RWPE1 (cell line): ENCODE data around the gene COPG1.
A peak's percentile ranks its signal among the peaks of the same experiment; 100 is the strongest.

Source experiments
- CTCF ChIA-PET: fragments of 350-600 bp; sonication (Branson Sonifier 250); formaldehyde crosslinking; extraction: SDS; loops from one replicate; lab custom pipeline; 2021; lab: Yijun Ruan, JAX
- POLR2A ChIA-PET: fragments of 400-600 bp; formaldehyde crosslinking; extraction: SDS; loops from one replicate; lab custom pipeline; 2020; ENCODE audit warnings: antibody characterized with exemption; ENCODE audit not compliant: low non-redundant PET; lab: Yijun Ruan, JAX
- DNase-seq: peaks from one replicate; pipeline ENCODE4 v3.0.0; 2012; ENCODE audit warnings: low spot score
- H3K27ac ChIP-seq: fragments of 450-650 bp; 2 replicates; pipeline ENCODE4 v1.5.1; 2017
- TF ChIP-seq, protein P1 (sequence below): fragments of 450-650 bp; conservative IDR thresholded peaks from 2 replicates; pipeline ENCODE4 v1.5.1; 2017; ENCODE audit warnings: low read depth, mild to moderate bottlenecking

The COPG1 gene

DNA sequence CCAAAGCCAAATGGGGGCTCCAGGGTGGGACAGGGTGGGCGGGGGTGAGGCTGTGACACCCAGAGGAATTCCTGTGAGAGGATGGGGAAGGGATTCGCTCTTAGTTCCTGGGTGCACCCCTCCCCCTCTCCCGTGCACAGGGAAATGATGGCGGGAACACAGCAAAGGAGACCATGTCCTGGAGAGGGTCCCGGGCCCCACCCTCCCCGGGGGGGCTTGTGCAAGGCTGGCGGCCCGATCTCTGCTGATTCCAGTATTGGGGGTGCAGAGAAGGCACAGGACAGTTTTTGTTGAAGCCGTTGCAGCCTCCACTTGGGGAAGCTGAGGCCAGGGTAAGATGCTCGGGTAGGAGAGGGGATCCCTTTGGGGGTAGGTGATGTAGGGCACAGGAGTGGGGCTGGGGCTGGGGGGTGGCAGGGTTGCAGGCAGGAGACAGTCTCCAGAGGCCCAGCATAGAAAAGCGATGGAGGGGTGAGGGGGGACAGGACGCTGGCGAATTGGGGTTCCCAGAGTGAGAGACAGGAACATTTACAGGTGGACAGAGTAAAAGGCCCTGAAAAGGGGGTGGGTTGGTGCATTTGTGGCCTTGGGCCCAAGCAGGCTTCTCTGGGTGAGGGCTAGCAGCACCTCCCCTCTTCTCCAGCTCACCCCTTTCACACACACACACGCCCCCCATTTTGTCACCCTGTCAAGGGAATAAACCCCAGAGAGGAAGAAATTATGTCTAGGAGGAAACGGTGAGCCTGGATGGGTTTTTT is 67.8 kb downstream of the COPG1 start:
- TF ChIP-seq, protein P1, sequence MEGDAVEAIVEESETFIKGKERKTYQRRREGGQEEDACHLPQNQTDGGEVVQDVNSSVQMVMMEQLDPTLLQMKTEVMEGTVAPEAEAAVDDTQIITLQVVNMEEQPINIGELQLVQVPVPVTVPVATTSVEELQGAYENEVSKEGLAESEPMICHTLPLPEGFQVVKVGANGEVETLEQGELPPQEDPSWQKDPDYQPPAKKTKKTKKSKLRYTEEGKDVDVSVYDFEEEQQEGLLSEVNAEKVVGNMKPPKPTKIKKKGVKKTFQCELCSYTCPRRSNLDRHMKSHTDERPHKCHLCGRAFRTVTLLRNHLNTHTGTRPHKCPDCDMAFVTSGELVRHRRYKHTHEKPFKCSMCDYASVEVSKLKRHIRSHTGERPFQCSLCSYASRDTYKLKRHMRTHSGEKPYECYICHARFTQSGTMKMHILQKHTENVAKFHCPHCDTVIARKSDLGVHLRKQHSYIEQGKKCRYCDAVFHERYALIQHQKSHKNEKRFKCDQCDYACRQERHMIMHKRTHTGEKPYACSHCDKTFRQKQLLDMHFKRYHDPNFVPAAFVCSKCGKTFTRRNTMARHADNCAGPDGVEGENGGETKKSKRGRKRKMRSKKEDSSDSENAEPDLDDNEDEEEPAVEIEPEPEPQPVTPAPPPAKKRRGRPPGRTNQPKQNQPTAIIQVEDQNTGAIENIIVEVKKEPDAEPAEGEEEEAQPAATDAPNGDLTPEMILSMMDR: no peak
- H3K27ac ChIP-seq: peak overlapping the region; percentile 89

DNA sequence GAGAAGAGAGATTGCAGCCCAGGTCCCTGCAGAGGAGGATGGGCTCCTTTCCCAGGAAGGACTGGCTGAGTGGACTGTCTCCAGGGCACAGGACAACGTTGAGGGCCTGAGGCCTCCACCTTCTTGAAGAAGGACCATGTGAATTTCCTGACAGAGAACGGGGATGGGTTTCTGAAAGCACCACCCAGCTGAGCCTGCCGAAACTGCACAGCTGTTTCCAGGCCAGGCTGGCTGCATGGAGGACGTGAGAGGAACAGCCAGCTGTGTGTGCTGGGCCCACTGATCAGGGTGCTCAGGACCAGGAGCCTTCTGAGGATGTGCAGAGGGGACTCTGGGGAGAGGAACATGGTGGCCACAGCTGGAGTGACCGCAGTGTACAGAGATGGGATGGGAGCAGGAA is 68.4 kb downstream of the COPG1 start:
- no peak overlapping the region for H3K27ac ChIP-seq
- CTCF ChIA-PET: interaction anchor here (1.0 kb wide), 1 partner anchor 11 kb away, joined by 3 read pairs; no protein-coding TSS in a partner anchor
- TF ChIP-seq, protein P1: no peak
- POLR2A ChIA-PET: no interaction called here
- no peak for DNase-seq

More for the DNA sequence above, 67.8 kb downstream of the COPG1 start:
- CTCF ChIA-PET: interaction anchor here (0.5 to 1.9 kb wide), 9 partner anchors 10 to 392 kb away, joined by 3 to 5 read pairs (median 3); no protein-coding TSS in a partner anchor
- POLR2A ChIA-PET: interaction anchor here (0.9 to 1.0 kb wide), 2 partner anchors 34 to 68 kb away, joined by 3 to 6 read pairs; partner anchors contain the start of gene COPG1
- DNase-seq: no peak

DNA sequence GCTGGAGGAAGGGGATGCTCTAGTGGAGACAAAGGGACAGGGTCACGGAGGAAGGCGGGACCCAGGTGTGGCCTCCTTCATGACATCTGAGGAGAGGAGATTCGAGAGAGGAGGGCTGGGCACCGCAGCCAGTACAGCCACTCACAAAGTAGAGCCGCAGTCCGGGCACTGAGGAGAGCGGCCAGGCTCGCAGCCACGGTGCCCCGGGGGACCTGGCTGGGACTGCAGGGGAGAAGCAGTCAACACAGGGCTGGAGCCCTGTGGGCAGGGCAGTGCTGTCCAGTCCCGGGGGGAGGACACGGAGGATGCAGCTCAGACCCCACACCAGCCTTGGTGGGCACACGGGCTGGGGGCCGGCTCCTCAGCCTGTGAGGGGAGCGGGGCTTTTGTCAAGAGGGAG is 69.5 kb downstream of the COPG1 start:
- ChIA-PET POLR2A (no interaction called here), CTCF (interaction anchor here (0.5 to 1.0 kb wide), 3 partner anchors 10 to 593 kb away, joined by 3 to 7 read pairs (median 5); no protein-coding TSS in a partner anchor)
- no peak for DNase-seq
- H3K27ac ChIP-seq: no peak overlapping the region
- TF ChIP-seq, protein P1: no peak

DNA sequence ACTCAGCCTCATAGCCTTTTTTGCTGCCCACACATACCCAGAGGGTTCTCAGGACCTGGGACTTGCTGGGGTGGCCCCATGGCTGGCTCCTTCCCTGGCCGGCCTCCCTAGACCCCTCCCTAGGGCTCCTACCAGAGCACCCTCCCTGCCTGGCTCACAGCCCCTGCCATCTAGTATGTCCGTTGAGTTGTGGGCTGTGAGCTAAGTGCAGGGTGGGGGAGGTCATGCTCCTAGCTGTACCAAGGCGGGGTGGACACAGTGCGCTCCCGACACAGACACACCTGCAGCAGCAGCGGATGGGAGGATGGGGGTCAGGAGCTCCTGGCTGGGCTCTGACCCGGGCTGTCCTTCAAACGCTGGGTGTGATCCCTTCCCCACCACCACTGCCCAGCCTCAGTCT is 70.9 kb downstream of the COPG1 start:
- ChIA-PET CTCF (interaction anchor here (0.9 kb wide), 1 partner anchor 10 kb away, joined by 3 read pairs; no protein-coding TSS in a partner anchor), POLR2A (no interaction called here)
- H3K27ac ChIP-seq: peak overlapping the region; percentile 6; the same call in 1 of the 2 replicates
- TF ChIP-seq, protein P1: no peak
- no peak for DNase-seq

DNA sequence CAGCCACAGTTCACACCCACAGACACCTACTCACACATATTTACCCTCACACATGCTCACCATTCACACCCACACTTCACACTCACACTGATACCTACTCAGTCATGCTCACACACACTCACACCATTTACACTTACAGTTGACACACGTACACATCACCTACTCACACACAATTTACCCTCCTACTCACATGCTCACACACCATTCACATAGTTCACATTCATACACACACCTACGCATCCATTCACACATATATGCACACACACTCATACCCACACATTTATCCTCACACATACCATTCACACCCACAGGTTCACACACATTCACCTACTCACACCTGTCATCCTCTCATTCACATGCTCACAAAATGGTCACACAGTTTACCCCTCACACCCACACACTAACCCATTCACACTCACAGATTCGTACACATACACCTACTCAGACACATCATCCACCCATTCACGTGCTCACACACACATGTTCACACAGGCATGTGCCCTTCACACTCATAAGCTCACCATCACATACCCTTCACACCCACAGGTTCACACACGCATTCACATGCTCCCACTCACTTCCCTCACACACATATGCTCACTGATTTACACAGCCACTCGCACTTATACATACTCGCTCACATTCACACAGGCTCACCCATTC is 71.5 kb downstream of the COPG1 start:
- CTCF ChIA-PET: interaction anchor here (0.5 to 0.9 kb wide), 2 partner anchors 10 to 51 kb away, joined by 3 to 5 read pairs; no protein-coding TSS in a partner anchor
- DNase-seq: no peak
- TF ChIP-seq, protein P1: no peak
- POLR2A ChIA-PET: no interaction called here
- H3K27ac ChIP-seq: no peak overlapping the region

DNA sequence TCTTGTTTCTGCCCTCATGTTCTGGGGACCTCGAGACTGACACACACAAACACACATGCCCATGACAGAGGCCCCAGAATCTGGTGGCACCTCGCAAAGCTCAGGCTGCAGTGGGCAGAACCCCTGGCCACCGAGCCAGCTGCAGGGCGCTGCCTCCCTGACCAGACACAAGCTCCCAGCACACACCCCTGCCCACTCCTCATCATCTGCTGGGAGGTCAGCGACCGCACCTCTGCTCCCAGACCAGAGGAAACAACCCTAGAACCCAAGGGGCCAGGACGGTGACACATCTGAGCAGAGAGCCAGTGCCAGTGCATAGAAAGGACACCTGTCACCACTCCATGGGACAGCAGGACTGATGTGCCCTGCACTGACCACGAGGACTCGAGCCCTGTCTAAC is 72.5 kb downstream of the COPG1 start:
- TF ChIP-seq, protein P1: no peak
- ChIA-PET POLR2A (no interaction called here), CTCF (no interaction called here)
- DNase-seq: no peak
- H3K27ac ChIP-seq: no peak overlapping the region
